Measurements from ENCODE around the gene C1RL.
"Not testable (repeated sequence)": the region's sequence is repeated elsewhere in the genome, so short reads cannot be mapped to it uniquely, and the experiment has no call there.

GRCh38 chr12:7049973-7050372, 59.0 kb downstream of the C1RL start:
- not testable (repeated sequence) for TF ChIP-seq ETV6 (CRISPR knock-in tag; IDR thresholded peaks at IDR 0.05); FOXJ3 (CRISPR knock-in tag; IDR thresholded peaks at IDR 0.05; ENCODE audit: borderline replicate concordance); ZNF263 (CRISPR knock-in tag; IDR thresholded peaks at IDR 0.05; ENCODE audit: low read depth); PREB (CRISPR knock-in tag; IDR thresholded peaks at IDR 0.05; ENCODE audit: borderline replicate concordance); ZNF138 (CRISPR knock-in tag; conservative IDR thresholded peaks at IDR 0.05); USF1 (CRISPR knock-in tag; IDR thresholded peaks at IDR 0.05); TEAD4 (CRISPR knock-in tag; IDR thresholded peaks at IDR 0.05); EMX1 (CRISPR knock-in tag; IDR thresholded peaks at IDR 0.05); ZNF281 (CRISPR knock-in tag; IDR thresholded peaks at IDR 0.05); USF2 (CRISPR knock-in tag; IDR thresholded peaks at IDR 0.05); KAT7 (CRISPR knock-in tag; IDR thresholded peaks at IDR 0.05; ENCODE audit: borderline replicate concordance); CREB1 (CRISPR knock-in tag; IDR thresholded peaks at IDR 0.05)
- TF ChIP-seq, protein P1, sequence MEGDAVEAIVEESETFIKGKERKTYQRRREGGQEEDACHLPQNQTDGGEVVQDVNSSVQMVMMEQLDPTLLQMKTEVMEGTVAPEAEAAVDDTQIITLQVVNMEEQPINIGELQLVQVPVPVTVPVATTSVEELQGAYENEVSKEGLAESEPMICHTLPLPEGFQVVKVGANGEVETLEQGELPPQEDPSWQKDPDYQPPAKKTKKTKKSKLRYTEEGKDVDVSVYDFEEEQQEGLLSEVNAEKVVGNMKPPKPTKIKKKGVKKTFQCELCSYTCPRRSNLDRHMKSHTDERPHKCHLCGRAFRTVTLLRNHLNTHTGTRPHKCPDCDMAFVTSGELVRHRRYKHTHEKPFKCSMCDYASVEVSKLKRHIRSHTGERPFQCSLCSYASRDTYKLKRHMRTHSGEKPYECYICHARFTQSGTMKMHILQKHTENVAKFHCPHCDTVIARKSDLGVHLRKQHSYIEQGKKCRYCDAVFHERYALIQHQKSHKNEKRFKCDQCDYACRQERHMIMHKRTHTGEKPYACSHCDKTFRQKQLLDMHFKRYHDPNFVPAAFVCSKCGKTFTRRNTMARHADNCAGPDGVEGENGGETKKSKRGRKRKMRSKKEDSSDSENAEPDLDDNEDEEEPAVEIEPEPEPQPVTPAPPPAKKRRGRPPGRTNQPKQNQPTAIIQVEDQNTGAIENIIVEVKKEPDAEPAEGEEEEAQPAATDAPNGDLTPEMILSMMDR (IDR thresholded peaks at IDR 0.05): not testable (repeated sequence)

Measured in WTC11 (cell line).